HG03196 (cell line): ENCODE measurements around the gene DHRS7B.

Experiments used
- ATAC-seq: cut with Tn5 transposase; IDR thresholded peaks from one replicate; pipeline ENCODE4 v1.9.1; 2021; ENCODE audit not compliant: unreplicated experiment

Gene DHRS7B

DNA sequence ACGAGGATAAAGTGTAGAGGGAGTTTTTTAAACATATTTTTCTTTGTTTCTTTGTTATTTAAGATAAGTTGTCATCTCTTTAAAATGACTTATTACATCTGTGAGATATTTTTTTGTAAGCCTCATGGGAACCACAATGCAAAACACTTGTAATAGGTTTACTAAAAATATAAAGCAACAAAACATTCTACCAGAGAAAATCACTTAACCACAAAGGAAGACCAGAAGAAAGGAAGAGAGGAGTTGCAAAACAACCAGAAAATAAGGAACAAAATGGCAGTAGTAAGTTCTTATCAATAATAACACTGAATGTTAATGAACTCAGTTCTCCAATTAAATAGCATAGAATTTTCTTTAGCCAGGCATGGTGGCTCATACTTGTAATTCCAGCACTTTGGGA is 22.9 kb downstream of the DHRS7B start:
- ATAC-seq: no peak

DNA sequence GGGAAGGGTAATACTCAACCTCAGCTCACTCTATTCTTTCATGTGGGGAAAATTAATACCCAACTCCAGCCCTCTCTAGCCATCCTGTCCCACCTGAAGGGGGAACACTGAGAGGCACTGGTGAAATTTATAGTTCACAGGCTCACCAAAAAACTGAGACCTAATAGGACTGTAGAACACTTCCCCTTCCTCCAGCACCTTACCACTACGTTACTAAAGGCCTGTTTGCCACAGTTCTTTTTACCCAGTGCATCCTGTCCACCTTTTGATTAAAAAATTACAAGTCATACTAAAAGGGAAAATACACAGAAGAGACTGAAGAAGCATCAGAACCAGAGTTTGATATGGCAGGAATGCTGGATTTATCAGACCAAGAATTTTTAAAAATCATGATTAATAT is 26.0 kb downstream of the DHRS7B start:
- no peak for ATAC-seq

DNA sequence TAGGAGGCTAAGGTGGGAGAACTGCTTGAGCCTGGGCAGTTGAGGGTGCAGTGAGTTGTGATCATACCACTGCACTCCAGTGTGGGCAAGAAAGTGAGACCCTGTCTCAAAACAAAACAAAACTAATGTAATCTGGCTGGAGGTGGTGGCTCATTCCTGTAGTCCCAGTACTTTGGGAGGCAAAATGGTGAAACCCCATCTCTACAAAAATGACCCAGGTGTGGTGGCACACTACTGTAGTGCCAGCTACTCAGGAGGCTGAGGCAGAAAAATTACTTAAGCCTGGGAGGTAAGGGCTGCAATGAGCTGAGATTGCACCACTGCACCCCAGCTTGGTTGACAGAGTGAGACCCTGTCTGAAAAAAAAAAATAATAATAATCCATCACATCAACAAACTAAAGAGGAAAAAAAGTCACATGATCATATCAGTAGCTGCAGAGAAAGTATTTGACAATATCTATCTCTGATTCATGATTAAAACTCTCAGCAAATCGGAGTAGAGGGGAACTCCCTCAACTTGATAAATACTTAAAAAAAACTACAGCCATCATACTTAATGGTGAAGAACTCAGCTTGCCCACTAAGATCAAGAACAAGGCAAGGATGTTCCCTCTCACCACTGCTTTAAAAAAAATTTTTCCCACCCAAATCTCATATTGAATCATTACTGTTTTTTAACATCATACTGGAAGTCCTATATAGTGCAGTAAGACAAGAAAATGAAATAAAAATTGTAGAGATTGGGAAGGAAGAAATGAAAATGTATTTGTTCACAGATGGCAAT is 31.0 kb downstream of the DHRS7B start:
- ATAC-seq: no peak

DNA sequence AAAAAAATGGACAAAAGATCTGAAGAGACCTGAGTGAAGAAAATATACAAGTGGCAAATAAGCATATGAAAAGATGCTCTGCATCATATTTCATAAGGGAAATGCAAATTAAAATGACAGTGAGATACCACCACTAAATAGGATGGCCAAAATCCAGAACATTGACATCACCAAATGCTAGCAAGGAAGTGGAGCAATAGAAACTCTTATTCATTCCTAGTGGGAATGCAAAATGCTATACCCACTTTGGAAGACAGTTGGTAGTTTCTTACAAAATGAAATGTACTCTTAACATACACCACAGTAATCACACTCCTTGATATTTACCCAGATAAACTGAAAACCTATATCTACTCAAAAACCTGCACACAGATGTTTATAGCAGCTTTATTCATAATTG is 33.6 kb downstream of the DHRS7B start:
- no peak for ATAC-seq

DNA sequence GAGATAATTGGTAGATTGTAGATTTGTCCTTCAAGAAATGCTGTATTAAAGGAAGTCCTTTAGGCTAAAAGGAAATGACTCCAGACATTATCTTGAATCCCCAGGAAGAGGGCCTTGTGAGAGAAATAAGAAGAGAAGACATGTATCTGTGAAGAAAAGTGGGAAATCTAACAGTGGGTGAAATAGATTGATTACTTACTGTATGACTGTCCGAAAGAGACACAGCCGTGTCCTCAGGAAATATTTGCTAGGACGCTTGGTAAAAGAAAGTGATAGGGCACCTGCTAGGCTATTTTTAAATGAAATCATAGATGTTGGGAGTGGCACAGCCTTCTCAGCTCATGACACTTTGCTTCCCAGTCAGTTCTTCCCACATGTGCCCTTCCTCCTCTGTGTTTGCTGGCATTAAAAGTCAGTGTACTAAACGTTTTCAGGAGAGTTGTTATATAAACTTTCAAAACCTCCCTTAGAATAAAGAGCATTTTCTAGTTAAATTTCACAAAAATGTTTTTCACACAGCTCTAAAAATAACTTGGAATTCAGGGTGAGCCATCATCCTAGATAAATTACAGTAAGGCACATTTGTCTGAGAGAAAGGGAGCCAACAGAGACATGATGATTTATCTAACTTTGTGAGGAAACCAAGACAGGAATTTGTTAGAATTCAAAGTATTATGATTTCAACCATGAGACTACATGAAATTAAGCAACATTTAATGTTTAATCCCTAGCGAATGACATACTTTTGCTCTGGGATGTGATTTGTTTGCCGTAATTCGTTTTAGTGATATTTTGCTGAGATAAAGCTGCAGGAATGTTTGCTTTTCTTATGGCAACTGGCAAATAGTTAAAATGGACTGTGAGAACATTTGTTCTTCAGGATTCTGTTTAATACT is 35.0 kb downstream of the DHRS7B start:
- no peak for ATAC-seq

DNA sequence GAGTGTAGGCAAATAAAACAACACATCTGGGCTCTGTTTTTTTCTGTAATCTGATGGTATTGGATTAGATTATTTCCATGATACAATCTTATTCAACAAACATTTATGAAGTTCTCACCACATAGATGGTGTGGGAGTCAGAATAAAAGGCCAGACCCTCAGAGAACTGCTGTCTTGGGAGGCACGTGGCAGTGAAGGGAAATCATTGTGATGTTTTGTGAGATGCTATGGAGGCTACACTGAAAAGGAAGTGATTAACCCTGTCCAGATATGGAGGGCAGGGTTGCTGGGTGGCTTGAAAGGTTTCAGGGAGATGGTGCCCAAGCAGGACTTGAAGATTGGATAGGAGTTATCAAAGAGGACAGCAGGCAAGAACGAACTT is 35.6 kb downstream of the DHRS7B start:
- ATAC-seq: no peak

DNA sequence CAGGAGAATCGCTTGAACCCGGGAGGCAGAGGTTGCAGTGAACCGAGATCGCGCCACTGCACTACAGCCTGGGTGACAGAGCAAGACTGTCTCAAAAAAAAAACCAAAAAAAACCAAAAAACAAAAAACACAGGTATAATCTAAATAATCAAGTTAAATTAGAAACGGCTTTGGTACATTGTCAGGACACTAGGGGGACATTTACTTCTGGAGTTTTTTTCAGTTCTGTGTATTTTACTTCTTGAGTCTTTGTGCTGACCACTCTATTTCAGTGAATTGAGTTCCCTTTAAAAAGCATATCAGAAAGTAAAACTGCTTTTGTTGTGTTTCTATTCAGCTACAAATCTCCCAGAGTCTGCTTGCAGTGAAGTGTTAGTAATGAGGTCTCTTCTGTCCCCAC is 36.3 kb downstream of the DHRS7B start:
- ATAC-seq: no peak

DNA sequence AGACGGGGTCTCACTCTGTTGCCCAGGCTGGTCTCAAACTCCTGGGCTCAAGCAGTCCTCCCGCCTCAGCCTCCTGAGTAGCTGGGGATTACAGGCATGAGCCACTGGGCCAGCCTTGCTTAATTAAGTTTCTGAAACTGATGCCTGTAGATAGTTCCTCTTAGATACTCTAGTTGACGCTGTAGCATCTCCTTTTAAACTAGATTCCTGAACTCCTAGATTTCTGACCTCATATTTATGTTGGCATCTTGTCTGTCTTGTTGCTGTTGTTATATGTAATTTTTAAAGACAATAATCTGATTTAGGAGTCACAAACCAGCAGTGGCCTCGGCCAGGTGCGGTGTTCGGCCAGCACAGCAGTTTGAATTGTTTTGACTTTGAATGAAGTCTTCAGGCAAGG is 37.5 kb downstream of the DHRS7B start:
- ATAC-seq: no peak

DNA sequence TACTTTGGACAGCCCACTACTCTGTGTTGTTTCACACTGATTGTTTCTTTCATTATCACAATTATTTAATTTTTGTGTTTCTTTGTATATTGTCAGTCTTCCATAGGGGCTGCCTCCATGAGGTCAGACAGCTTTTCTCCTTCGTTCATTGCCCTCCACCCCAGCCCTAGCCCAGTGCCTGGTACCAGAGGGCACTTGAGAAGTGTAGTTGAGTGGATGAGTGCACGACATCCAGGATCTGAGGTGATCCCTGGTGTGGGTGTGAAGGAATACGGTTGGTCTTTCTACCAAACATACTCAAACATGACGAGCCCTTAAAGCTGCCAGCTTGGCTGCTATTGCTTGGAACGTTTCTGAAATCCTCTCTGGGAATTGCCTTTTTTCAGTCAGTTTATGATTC is 37.9 kb downstream of the DHRS7B start:
- no peak for ATAC-seq

DNA sequence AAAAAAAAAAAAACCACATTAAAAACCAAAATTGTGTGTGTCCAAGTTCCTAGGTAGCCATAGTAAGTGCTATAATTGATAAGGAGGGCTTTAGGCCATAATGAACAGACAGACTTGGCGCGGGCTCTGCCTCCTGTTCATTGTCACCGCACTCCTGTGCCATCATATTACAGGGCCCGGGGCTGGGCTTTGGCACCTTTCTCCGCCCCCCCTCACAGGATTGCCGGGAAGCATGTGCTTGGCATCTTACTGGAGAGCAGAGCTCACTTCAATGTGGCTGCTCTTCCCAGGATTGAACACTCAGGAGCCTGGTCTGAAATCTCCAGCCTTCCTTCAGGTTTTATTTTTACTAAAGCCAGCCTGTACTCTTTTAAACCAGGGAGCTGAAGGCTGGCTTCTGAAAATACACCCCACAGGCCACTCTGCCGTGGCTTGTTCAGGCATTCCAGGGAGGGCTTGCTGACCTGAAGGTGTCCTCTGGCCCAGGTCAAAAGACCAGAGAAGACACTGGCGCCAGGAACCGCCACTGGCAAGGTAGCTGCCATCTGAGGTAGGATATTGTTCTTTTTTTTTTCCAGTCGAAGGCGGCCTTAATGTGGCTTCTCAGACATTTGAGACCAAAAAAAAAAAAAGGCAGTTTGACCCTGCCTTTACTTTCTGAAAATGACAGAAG is 39.3 kb downstream of the DHRS7B start:
- ATAC-seq: no peak

DNA sequence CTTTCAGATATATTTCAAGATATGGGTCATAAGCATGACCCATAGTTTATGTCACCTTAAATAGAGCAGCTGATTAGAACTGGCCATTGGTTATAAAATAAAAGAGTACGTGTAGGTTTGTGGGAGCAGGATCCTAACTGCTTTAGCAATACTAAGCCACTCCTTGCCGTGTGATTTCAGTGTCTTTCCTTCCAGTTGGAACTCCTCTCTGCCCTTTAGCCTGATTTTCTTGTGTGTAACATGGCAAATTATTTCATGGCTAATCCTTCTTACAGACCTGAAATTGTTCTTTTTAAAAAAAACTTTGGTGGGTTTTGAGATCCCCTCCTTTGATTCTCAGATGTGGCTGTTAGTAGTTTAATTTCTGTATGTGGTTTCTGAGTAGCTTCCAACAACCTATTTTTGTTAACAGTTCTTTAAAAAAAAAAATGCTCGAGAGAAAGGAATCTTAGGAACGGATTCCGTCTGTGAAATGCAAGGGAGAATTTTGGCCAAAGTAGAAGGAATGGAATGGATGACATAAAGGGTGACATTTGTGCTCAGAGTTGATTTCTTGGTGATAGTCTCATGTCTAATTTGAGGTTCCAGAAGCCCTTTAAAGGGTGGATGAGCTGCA is 39.9 kb downstream of the DHRS7B start:
- no peak for ATAC-seq

DNA sequence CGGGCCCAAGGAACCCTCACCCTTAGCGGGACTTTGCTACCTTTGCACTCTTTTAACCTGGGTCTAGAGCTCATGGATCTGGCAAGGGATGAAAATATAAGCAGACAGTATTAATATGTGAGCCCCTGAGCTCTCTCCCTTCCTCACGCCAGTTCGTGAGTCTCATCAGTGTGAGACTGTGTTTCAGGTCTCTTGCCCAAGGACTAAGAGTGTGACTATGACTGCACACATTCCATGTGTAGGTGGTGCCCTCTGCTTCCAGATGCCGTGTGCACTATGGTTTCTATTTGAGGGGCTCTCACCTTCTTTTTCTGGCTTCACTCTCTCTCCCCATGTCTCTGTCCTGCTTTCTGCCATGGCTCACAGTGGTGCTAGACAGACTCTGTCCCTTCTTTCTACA is 40.5 kb downstream of the DHRS7B start:
- no peak for ATAC-seq

DNA sequence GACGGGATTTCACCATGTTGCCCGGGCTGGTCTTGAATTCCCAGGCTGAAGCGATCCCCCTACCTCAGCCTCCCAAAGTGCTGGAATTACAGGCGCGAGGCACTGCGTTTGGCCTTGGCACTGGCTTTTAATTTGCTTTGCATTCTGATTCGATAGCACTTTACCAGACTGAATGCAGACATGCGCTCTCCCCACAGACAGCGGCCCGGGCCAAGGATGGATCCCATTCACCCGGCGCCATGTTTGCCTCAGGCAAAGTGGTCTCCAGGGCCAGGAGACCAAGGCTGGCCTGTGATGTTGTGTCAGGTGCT is 41.7 kb downstream of the DHRS7B start:
- ATAC-seq: no peak

DNA sequence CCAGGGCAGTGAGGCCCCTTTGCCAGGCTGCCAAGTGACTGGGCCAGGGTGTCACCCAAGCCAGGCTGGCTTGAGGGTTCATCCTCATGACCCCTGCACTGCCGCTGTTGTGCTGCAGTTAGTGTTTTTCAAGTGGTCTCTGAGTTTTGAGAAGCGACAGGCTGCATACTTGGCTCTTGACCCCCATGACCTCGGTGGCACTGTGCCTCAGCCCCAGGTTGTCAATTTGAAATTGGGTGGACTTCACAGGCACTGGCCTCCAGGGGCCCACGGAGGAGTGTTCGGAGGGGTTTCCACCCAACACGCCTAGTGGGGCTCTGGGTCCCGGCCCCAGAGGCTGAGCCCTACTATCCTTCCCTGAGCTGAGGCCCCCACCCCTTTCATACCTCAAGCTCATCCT is 42.7 kb downstream of the DHRS7B start:
- no peak for ATAC-seq

DNA sequence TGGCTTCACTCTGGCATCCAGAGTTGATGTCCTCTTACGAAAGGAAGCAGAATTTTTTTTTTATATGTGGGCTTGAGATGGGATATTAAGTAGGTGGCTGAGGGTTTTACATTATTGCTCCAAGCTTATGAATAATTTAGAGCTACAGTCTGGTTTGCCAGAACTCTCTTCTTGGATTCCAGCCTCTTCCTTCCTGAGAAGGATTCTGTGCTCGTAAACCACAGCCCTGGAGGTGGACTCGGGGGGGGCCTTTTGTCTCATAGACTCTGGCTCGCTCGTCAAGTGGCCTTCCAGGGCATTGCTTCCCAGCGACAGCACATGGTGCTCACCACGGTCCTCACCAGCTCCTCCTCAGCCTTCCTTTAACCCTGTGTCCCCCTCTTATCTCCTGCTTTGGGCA is 44.0 kb downstream of the DHRS7B start:
- no peak for ATAC-seq

DNA sequence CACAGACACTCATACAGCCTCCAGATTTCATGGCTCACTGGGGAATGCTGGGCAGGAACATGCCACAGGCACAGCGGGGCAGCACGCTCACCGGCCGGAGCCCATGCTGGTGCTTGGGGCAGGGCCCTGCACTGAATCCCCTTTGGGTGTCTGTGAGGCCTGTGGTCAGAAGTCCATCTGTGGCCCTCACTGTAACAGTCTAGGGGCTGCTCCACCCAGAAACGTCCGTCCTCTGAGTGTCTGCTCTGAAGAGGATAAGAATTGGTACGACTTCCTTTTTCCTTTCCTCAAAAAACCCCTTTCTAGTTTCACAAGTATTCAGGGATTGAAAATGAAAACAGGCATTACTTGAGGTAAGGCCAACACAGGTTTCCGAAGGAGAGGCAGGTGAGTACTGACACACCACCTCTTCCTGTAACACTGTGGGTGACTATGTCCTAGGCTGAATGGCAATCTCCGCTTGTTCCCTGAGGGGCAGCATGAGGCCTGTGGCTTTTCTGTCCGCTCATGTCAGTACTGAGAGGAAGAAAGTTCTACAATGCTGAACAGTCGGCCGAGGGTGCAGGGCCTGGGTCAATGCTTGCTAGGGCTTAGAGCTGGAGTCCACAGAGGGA is 44.7 kb downstream of the DHRS7B start:
- peak; percentile 66 for ATAC-seq

DNA sequence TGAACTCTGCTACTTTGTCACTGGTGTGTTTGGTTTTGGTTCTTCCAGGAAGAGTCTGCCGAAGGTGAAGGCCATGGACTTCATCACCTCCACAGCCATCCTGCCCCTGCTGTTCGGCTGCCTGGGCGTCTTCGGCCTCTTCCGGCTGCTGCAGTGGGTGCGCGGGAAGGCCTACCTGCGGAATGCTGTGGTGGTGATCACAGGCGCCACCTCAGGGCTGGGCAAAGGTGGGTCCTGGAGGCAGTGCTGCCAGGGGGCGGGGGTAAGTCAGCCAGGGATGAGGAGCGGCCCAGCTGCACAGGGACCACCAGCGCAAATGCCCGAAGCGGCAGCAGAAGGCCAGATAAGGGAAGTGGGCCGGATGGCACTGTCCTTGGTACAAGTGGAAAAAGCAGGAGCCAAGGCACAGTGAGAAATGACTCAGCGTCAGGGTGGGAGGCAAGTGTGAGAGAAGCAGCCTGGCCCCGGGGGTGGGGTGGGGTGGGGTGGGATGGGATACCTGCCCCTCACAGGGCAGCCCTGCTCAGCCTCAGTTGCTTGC is 45.3 kb downstream of the DHRS7B start:
- ATAC-seq: no peak

DNA sequence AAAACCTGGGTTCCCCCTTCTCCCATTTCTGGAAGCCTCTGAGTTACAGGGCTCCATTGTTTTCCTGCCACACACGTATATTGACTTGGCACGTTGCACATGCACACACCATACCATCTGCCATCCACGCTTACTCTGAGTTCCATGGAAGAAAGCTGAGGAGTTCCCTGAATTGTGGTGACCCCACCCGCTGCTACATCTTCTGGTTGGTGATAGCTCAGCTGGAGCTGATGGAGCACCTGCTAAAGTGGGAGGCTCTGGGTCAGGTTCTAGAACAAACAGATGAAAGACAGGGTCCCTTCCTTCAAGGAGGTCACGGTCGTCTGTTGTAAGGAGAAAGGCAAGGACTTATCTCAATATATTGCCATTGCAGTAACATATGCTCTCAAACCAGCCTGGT is 46.1 kb downstream of the DHRS7B start:
- ATAC-seq: no peak

DNA sequence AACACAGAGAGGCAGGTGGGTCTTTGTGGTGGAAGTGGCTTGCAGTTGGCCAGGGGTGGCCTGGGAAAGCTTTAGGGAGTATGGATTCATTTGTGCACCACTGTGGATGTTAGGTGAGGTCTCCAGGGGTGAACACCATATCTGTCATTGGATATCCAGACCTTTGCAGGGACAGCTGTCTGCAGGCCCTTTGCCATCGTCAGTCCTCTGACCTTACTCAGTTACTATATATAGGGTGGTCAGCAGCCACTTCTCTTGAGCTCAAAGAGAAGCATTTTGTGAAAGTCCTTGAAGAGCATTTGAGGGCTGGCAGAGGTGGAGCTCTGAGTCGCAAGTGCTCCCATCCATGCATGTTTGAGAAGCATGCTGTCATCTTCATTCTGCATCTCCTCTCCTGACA is 46.8 kb downstream of the DHRS7B start:
- no peak for ATAC-seq

DNA sequence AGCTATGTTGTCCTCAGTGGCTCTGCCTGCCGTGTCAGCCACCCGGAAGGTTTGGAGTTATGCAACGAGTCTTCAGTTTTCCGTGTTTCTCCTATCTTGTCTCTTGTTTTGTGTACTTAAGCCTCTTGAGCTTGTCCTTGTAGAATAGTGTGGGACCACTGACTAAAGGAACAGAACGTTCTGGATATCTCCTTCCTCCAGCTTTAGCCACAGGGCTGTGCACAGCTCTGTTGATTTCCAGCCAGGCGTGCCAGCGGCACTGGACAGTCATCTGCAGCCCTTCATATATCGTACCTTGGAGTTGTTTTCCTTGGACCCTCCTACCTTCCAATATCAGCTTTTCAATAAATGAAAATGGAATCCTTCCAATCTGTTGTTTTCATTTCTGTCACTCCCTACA is 47.4 kb downstream of the DHRS7B start:
- no peak for ATAC-seq

DNA sequence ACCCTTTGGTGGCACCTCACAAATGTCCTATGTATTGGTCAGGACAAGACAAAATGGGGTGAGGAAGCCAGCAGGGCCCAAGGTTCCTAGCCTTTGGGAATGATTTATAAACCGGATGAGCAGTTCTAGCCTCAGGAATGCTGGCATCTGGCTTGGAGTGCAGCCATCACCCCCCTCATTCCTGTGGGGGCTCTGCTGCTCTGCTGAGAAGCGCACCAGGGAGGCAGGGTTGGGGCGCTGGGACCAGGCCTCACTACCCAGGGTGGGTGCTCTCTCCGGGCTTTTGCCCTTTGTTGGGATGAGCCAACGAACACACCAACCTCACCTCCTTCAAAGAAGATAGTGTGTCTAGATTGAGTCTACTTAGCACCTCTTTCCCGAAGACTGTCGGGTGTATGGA is 47.9 kb downstream of the DHRS7B start:
- no peak for ATAC-seq
